ENCODE results near the gene NRXN3.

NRXN3 gene

DNA sequence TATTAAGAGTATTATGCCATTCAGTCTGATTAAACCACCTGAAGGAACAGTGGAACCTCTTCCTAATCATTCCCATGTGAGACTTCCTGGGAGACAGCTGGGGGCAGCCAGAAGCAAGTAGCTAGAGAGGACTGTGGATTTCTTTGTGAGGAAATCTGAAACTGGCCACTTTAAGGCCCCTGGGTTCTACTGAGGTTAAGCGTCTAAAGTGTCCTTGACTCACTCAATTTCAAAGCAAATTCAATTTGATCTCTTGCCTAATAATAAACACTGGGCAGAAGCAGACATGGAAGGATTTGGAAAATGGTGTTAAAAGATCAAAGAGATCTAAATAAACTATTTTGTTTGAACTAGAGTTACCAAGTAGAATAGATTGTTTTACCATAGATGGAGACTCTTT is 909.9 kb downstream of the NRXN3 start:
- Histone ChIP-seq H3K4me1 (ENCODE audit: control insufficient read depth in 5 of 5, insufficient read depth in 5 of 5, low read length in 5 of 5) (no peaks in the 10 kb centered on the region), H3K27ac (ENCODE audit: low read depth, low read length) (no peak overlapping the region)

DNA sequence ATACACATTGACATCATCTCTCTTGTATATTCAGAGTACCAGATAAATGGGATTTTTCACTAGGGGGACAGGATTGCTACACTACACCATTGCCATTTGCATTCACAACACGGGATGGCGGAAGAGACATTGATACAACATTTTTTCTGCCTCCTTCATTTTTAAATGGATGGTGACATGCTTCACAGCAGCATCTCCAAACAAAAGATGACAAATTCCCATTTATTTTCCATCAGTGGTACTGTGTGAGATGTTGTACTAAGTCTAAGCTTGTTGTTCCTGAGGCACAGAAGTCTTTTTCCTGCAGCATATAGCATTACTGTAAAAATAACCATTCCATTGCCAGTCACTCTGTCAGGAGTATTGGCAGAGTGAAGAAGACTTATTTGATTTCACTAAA is 912.7 kb downstream of the NRXN3 start:
- H3K4me3 ChIP-seq (ENCODE audit: low read depth in 1 of 5, low read length in 5 of 5) = no peak overlapping the region
- H3K9me3 ChIP-seq (ENCODE audit: control insufficient read depth in 5 of 5, low read length in 5 of 5) = no peaks in the 10 kb centered on the region
- H3K9ac ChIP-seq (ENCODE audit: low read length in 5 of 5) = no peak overlapping the region
- H3K27ac ChIP-seq (ENCODE audit: low read depth, low read length) = no peak overlapping the region
- H3K36me3 ChIP-seq (ENCODE audit: control insufficient read depth in 5 of 5, insufficient read depth in 5 of 5, low read length in 5 of 5) = no peaks in the 10 kb centered on the region
- H3K4me1 ChIP-seq (ENCODE audit: control insufficient read depth in 5 of 5, insufficient read depth in 5 of 5, low read length in 5 of 5) = no peaks in the 10 kb centered on the region
- no peaks in the 10 kb centered on the region for H3K27me3 ChIP-seq (ENCODE audit: control insufficient read depth in 5 of 5, insufficient read depth in 4 of 5, low read length in 5 of 5)

More for the DNA sequence above, 909.9 kb downstream of the NRXN3 start:
- Histone ChIP-seq H3K27me3 (ENCODE audit: control insufficient read depth in 5 of 5, insufficient read depth in 4 of 5, low read length in 5 of 5) (no peaks in the 10 kb centered on the region), H3K9me3 (ENCODE audit: control insufficient read depth in 5 of 5, low read length in 5 of 5) (no peaks in the 10 kb centered on the region), H3K9ac (ENCODE audit: low read length in 5 of 5) (no peak overlapping the region), H3K36me3 (ENCODE audit: control insufficient read depth in 5 of 5, insufficient read depth in 5 of 5, low read length in 5 of 5) (no peaks in the 10 kb centered on the region), H3K4me3 (ENCODE audit: low read depth in 1 of 5, low read length in 5 of 5) (no peak overlapping the region)

DNA sequence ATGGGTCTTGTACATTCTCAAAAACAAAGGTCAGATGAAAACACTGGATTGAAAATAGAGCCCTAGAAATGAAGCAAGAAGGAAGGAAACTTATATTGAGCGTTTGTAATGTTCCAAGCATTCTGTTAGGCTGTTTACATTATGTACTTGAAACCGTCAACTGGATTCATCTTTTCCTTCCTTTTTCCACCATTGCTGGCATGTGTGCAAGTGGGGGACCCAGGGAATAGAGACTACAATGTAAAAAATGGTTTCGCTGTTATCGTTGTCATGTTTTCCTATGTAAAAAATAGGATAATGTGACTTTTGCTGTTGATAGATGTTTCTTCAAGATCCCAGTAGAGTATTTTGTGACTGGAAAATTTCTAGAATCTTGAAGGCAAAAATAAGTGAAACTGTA is 913.2 kb downstream of the NRXN3 start:
- H3K27ac ChIP-seq (ENCODE audit: low read depth, low read length) = no peak overlapping the region
- H3K36me3 ChIP-seq (ENCODE audit: control insufficient read depth in 5 of 5, insufficient read depth in 5 of 5, low read length in 5 of 5) = no peaks in the 10 kb centered on the region
- no peak overlapping the region for H3K4me3 ChIP-seq (ENCODE audit: low read depth in 1 of 5, low read length in 5 of 5)
- H3K4me1 ChIP-seq (ENCODE audit: control insufficient read depth in 5 of 5, insufficient read depth in 5 of 5, low read length in 5 of 5) = no peaks in the 10 kb centered on the region
- no peaks in the 10 kb centered on the region for H3K27me3 ChIP-seq (ENCODE audit: control insufficient read depth in 5 of 5, insufficient read depth in 4 of 5, low read length in 5 of 5)
- no peaks in the 10 kb centered on the region for H3K9me3 ChIP-seq (ENCODE audit: control insufficient read depth in 5 of 5, low read length in 5 of 5)
- no peak overlapping the region for H3K9ac ChIP-seq (ENCODE audit: low read length in 5 of 5)

DNA sequence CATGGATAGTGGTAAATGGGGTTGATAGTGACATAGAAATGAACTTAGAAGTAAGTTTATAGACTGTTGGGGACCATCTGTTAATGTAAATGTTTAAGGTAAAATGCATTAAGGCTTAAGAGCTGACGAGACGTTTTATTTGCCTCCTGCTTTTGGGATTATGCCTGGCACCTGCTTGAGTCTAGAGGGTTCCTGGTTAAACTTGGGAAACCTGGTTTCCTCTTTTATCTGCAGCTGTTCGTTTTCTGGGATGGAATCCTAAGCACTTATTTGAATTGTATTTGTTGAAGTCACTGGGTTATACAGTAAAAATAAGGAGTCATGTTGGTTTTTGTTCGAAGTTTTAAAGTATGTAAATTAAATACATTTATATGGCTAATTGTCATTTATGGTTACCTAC is 914.7 kb downstream of the NRXN3 start:
- Histone ChIP-seq H3K4me3 (ENCODE audit: low read depth in 1 of 5, low read length in 5 of 5) (no peak overlapping the region), H3K4me1 (ENCODE audit: control insufficient read depth in 5 of 5, insufficient read depth in 5 of 5, low read length in 5 of 5) (no peaks in the 10 kb centered on the region), H3K36me3 (ENCODE audit: control insufficient read depth in 5 of 5, insufficient read depth in 5 of 5, low read length in 5 of 5) (no peaks in the 10 kb centered on the region), H3K27ac (ENCODE audit: low read depth, low read length) (no peak overlapping the region), H3K9ac (ENCODE audit: low read length in 5 of 5) (no peak overlapping the region), H3K27me3 (ENCODE audit: control insufficient read depth in 5 of 5, insufficient read depth in 4 of 5, low read length in 5 of 5) (no peaks in the 10 kb centered on the region), H3K9me3 (ENCODE audit: control insufficient read depth in 5 of 5, low read length in 5 of 5) (no peaks in the 10 kb centered on the region)

DNA sequence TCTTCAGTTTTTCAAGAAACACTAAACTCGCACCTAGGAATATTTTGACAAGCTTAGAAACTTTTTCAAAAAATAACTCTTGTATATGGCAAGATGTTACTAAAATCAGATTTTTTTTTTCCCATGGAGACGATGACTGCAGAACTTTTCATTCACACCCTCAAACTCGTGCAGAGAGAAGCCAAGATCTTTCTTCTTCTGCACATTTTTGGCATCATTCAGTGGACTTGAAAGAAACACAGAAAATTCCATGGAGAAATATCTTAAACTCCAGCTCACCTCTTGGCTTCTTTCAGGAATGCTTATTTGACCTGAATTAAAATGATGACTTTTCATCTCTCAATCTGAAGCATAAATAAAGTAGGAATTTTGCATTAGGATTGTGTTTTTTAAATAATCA is 919.4 kb downstream of the NRXN3 start:
- no peak overlapping the region for H3K4me3 ChIP-seq (ENCODE audit: low read depth in 1 of 5, low read length in 5 of 5)
- no peaks in the 10 kb centered on the region for H3K27me3 ChIP-seq (ENCODE audit: control insufficient read depth in 5 of 5, insufficient read depth in 4 of 5, low read length in 5 of 5)
- peaks cover 0 to 8% (median 0%) of the 10 kb centered on the region in 5 donors for H3K4me1 ChIP-seq (ENCODE audit: control insufficient read depth in 5 of 5, insufficient read depth in 5 of 5, low read length in 5 of 5)
- no peak overlapping the region for H3K27ac ChIP-seq (ENCODE audit: low read depth, low read length)
- H3K36me3 ChIP-seq (ENCODE audit: control insufficient read depth in 5 of 5, insufficient read depth in 5 of 5, low read length in 5 of 5) = no peaks in the 10 kb centered on the region
- no peaks in the 10 kb centered on the region for H3K9me3 ChIP-seq (ENCODE audit: control insufficient read depth in 5 of 5, low read length in 5 of 5)
- no peak overlapping the region for H3K9ac ChIP-seq (ENCODE audit: low read length in 5 of 5)

DNA sequence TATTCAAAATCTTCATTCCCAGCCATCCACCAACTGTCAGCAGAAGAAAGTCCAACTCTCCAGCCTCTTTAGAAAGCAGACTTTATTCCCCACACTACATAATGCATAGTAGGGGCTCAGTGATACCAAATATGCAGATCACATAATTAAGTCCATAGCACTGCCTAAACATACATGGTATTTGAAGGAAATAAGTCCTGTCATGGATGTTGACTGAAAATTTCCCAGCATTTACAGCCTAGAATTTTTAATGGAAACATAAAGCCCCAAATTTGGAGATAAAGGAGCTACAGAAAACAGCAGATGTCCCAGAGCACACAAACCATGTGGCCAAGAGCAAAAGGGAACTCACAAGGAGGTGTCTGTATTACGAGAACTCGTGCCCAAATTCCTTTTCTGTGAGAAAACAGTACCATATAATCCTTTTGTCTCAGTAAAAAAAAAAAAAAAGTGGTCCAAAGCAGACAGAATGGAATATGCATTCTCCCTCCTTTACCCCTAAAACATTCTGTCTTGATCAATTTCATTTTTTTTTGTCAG is 920.5 kb downstream of the NRXN3 start:
- no peaks in the 10 kb centered on the region for H3K9me3 ChIP-seq (ENCODE audit: control insufficient read depth in 5 of 5, low read length in 5 of 5)
- H3K36me3 ChIP-seq (ENCODE audit: control insufficient read depth in 5 of 5, insufficient read depth in 5 of 5, low read length in 5 of 5) = no peaks in the 10 kb centered on the region
- peaks cover 0 to 8% (median 0%) of the 10 kb centered on the region in 5 donors for H3K4me1 ChIP-seq (ENCODE audit: control insufficient read depth in 5 of 5, insufficient read depth in 5 of 5, low read length in 5 of 5)
- H3K27me3 ChIP-seq (ENCODE audit: control insufficient read depth in 5 of 5, insufficient read depth in 4 of 5, low read length in 5 of 5) = no peaks in the 10 kb centered on the region
- no peak overlapping the region for H3K9ac ChIP-seq (ENCODE audit: low read length in 5 of 5)
- no peak overlapping the region for H3K4me3 ChIP-seq (ENCODE audit: low read depth in 1 of 5, low read length in 5 of 5)
- no peak overlapping the region for H3K27ac ChIP-seq (ENCODE audit: low read depth, low read length)

DNA sequence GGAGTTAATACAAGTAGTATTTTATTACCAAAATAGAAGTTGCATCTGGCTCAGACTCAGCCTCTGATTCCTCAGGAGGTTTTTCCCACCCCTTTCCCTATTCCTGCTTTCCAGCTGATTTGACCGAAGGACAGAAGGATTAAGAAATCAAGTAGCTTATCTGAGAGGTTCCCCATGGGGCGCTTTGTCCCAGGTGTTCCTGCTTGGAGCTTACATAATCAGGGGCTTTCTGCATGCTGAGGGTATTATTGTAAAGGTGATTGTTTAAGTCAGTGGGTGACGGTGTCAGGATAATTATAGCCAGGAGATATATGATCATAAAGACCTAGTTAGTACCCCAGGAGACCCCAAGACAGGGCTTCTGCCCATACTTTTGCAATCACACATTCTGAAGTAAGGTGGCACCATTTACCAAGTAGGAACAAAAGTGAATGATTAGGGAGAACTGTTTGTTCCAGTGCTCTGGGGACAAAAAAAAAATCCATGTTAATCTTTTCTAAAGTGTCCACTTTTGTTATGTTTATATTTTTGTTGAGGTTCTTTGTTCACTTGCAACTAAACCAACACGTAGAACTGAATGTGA is 921.3 kb downstream of the NRXN3 start:
- no peak overlapping the region for H3K9ac ChIP-seq (ENCODE audit: low read length in 5 of 5)
- H3K4me3 ChIP-seq (ENCODE audit: low read depth in 1 of 5, low read length in 5 of 5) = no peak overlapping the region
- no peaks in the 10 kb centered on the region for H3K9me3 ChIP-seq (ENCODE audit: control insufficient read depth in 5 of 5, low read length in 5 of 5)
- H3K36me3 ChIP-seq (ENCODE audit: control insufficient read depth in 5 of 5, insufficient read depth in 5 of 5, low read length in 5 of 5) = no peaks in the 10 kb centered on the region
- H3K27me3 ChIP-seq (ENCODE audit: control insufficient read depth in 5 of 5, insufficient read depth in 4 of 5, low read length in 5 of 5) = no peaks in the 10 kb centered on the region
- no peak overlapping the region for H3K27ac ChIP-seq (ENCODE audit: low read depth, low read length)
- peaks cover 0 to 8% (median 0%) of the 10 kb centered on the region in 5 donors for H3K4me1 ChIP-seq (ENCODE audit: control insufficient read depth in 5 of 5, insufficient read depth in 5 of 5, low read length in 5 of 5)

DNA sequence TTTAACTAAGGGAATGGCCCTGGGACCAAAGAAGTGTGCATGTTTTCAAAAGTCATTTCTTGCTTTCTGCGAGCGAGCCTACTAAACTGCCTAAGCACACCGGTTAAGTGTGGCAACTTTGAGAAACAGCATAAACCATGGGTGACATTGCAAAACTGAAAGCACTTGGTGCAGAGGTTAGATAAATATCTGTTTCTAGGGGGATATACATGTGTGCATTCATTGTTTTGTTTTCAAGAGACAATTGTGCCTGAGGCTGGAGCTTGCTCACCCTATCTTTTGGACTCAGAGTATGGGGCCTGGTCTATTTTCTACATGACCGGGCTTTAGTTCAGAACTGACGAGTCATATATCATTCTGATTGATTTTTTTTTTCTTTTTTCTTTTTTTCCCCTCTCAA is 923.4 kb downstream of the NRXN3 start:
- no peak overlapping the region for H3K9ac ChIP-seq (ENCODE audit: low read length in 5 of 5)
- H3K9me3 ChIP-seq (ENCODE audit: control insufficient read depth in 5 of 5, low read length in 5 of 5) = no peaks in the 10 kb centered on the region
- peaks cover 0 to 8% (median 0%) of the 10 kb centered on the region in 5 donors for H3K4me1 ChIP-seq (ENCODE audit: control insufficient read depth in 5 of 5, insufficient read depth in 5 of 5, low read length in 5 of 5)
- H3K36me3 ChIP-seq (ENCODE audit: control insufficient read depth in 5 of 5, insufficient read depth in 5 of 5, low read length in 5 of 5) = no peaks in the 10 kb centered on the region
- H3K27ac ChIP-seq (ENCODE audit: low read depth, low read length) = no peak overlapping the region
- H3K27me3 ChIP-seq (ENCODE audit: control insufficient read depth in 5 of 5, insufficient read depth in 4 of 5, low read length in 5 of 5) = peaks cover 0 to 4% (median 0%) of the 10 kb centered on the region in 5 donors
- no peak overlapping the region for H3K4me3 ChIP-seq (ENCODE audit: low read depth in 1 of 5, low read length in 5 of 5)

DNA sequence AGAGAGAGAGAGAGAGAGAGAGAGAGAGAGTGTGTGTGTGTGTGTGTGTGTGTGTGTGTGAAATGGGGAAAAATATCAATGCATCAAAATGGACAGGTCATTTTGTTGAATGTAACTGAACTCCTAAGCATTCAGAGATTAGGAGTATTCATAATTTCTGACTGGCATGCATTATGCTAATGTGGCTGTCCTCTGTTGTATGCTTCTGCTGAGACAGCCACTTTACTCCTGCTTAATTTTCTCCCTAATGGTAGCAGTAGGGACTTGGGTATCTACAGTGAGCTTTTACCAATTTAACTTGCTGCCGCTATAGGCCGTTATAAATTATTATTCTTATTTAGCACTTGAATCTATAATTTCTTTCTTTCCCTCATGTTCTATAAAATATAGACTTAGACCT is 924.8 kb downstream of the NRXN3 start:
- Histone ChIP-seq H3K36me3 (ENCODE audit: control insufficient read depth in 5 of 5, insufficient read depth in 5 of 5, low read length in 5 of 5) (no peaks in the 10 kb centered on the region), H3K27ac (ENCODE audit: low read depth, low read length) (no peak overlapping the region), H3K9me3 (ENCODE audit: control insufficient read depth in 5 of 5, low read length in 5 of 5) (no peaks in the 10 kb centered on the region), H3K27me3 (ENCODE audit: control insufficient read depth in 5 of 5, insufficient read depth in 4 of 5, low read length in 5 of 5) (peaks cover 0 to 7% (median 0%) of the 10 kb centered on the region in 5 donors), H3K4me1 (ENCODE audit: control insufficient read depth in 5 of 5, insufficient read depth in 5 of 5, low read length in 5 of 5) (peaks cover 0 to 8% (median 0%) of the 10 kb centered on the region in 5 donors), H3K4me3 (ENCODE audit: low read depth in 1 of 5, low read length in 5 of 5) (no peak overlapping the region), H3K9ac (ENCODE audit: low read length in 5 of 5) (no peak overlapping the region)

DNA sequence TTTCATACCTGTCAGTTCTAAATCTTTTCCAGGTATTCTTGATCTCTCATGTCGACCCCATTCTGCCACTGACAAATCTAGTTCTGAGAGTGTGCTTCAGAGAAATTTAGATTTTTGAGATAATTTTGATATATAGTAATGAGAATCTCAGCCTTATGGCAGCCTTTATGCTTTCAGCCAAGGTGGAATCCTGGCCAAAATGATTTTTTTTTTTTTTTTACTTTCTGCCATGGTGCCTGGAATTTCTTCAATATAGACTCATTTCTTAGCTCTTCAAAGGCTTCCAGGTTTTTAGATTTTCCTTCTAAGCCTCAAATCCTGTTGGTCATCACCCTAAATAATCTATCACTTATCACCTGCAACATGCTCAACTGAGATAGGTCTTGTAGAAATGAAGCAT is 926.6 kb downstream of the NRXN3 start:
- H3K9ac ChIP-seq (ENCODE audit: low read length in 5 of 5) = no peak overlapping the region

More for the DNA sequence above, 926.6 kb downstream of the NRXN3 start:
- Histone ChIP-seq H3K4me3 (ENCODE audit: low read depth in 1 of 5, low read length in 5 of 5) (no peak overlapping the region), H3K36me3 (ENCODE audit: control insufficient read depth in 5 of 5, insufficient read depth in 5 of 5, low read length in 5 of 5) (no peaks in the 10 kb centered on the region), H3K4me1 (ENCODE audit: control insufficient read depth in 5 of 5, insufficient read depth in 5 of 5, low read length in 5 of 5) (no peaks in the 10 kb centered on the region), H3K27me3 (ENCODE audit: control insufficient read depth in 5 of 5, insufficient read depth in 4 of 5, low read length in 5 of 5) (peaks cover 0 to 11% (median 0%) of the 10 kb centered on the region in 5 donors), H3K27ac (ENCODE audit: low read depth, low read length) (no peak overlapping the region), H3K9me3 (ENCODE audit: control insufficient read depth in 5 of 5, low read length in 5 of 5) (no peaks in the 10 kb centered on the region)
